ENCODE measurements around the gene QSOX2. TPM values are rescaled to one million over a fixed set of nuclear protein-coding genes. Genes with fewer than 3 reads are reported as not detected.

The QSOX2 gene
- total RNA-seq, 6 experiments from 2014 or later = 2.9 to 8.7 (median 6.4) TPM

GRCh38 chr9:136203408-136204144 lies 42.0 kb downstream of the QSOX2 start:
- H3K36me3 ChIP-seq = no peaks in the 10 kb centered on the region
- no peak overlapping the region for H3K4me3 ChIP-seq
- intact Hi-C loops (cut with DNase I) = no loop called here
- DNase-seq (no peak), ATAC-seq (no peak)
- TF ChIP-seq POLR2A (IDR thresholded peaks at IDR 0.05) (no peak), CTCF (IDR thresholded peaks at IDR 0.05) (no peak)
- peaks cover 0 to 26% (median 0%) of the 10 kb centered on the region in 4 donors for H3K4me1 ChIP-seq
- WGBS (ENCODE audit: insufficient coverage, low coverage, low lambda C conversion rate, missing lambda C conversion rate) = 23% methylated on average over 15 of the region's 33 CpGs
- no peaks in the 10 kb centered on the region for H3K9me3 ChIP-seq
- H3K27ac ChIP-seq = no peak overlapping the region
- H3K27me3 ChIP-seq = peaks cover 16 to 37% of the 10 kb centered on the region in 2 donors

GRCh38 chr9:136202454-136203407 lies 42.9 kb downstream of the QSOX2 start:
- Histone ChIP-seq H3K27me3 (peaks cover 16 to 37% of the 10 kb centered on the region in 2 donors), H3K9me3 (no peaks in the 10 kb centered on the region), H3K4me3 (no peak overlapping the region), H3K27ac (no peak overlapping the region), H3K36me3 (no peaks in the 10 kb centered on the region), H3K4me1 (peaks cover 0 to 26% (median 0%) of the 10 kb centered on the region in 4 donors)
- no peak for ATAC-seq
- TF ChIP-seq CTCF (IDR thresholded peaks at IDR 0.05) (no peak), POLR2A (IDR thresholded peaks at IDR 0.05) (no peak)
- DNase-seq = no peak
- intact Hi-C loops (cut with DNase I) = no loop called here
- WGBS (ENCODE audit: insufficient coverage, low coverage, low lambda C conversion rate, missing lambda C conversion rate) = 40% methylated on average over 2 of the region's 99 CpGs

GRCh38 chr9:136201609-136202453 lies 43.8 kb downstream of the QSOX2 start:
- Histone ChIP-seq H3K9me3 (no peaks in the 10 kb centered on the region), H3K4me3 (no peak overlapping the region), H3K36me3 (no peaks in the 10 kb centered on the region), H3K27me3 (peaks cover 20 to 37% of the 10 kb centered on the region in 2 donors), H3K4me1 (peaks cover 0 to 19% (median 0%) of the 10 kb centered on the region in 4 donors), H3K27ac (no peak overlapping the region)
- DNase-seq = no peak
- peak in 2 of 4 donors; percentile 17 to 43 for ATAC-seq
- no peak for TF ChIP-seq POLR2A (IDR thresholded peaks at IDR 0.05)
- TF ChIP-seq CTCF (IDR thresholded peaks at IDR 0.05) = no peak
- 0% methylated on average over 11 of the region's 85 CpGs for WGBS (ENCODE audit: insufficient coverage, low coverage, low lambda C conversion rate, missing lambda C conversion rate)
- intact Hi-C loops (cut with DNase I) = no loop called here

GRCh38 chr9:136201174-136201573 lies 44.4 kb downstream of the QSOX2 start:
- ATAC-seq (no peak), DNase-seq (no peak)
- intact Hi-C loops (cut with DNase I) = no loop called here
- WGBS (ENCODE audit: insufficient coverage, low coverage, low lambda C conversion rate, missing lambda C conversion rate) = 45% methylated on average over 4 of the region's 13 CpGs
- H3K36me3 ChIP-seq = no peaks in the 10 kb centered on the region
- no peak overlapping the region for H3K27ac ChIP-seq
- H3K4me3 ChIP-seq = no peak overlapping the region
- H3K4me1 ChIP-seq = peaks cover 0 to 13% (median 0%) of the 10 kb centered on the region in 4 donors
- peaks cover 25 to 37% of the 10 kb centered on the region in 2 donors for H3K27me3 ChIP-seq
- no peaks in the 10 kb centered on the region for H3K9me3 ChIP-seq
- TF ChIP-seq CTCF (IDR thresholded peaks at IDR 0.05) (no peak), POLR2A (IDR thresholded peaks at IDR 0.05) (no peak)

All from right lobe of liver (tissue), 6 donors.